CD4-positive, alpha-beta T cell treated with Interleukin-4 for 4 hours (primary cell): ENCODE results near the gene ANKRD31.

ENCODE experiments used
- DNase-seq: peaks from one replicate; pipeline ENCODE4 v3.0.0-alpha.2; 2020

Gene ANKRD31

GRCh38 chr5:75028090-75028489 lies 208.6 kb downstream of the ANKRD31 start:
- peak; percentile 32 for DNase-seq

GRCh38 chr5:75023368-75024159 lies 213.1 kb downstream of the ANKRD31 start:
- peak; percentile 44 for DNase-seq

DNA sequence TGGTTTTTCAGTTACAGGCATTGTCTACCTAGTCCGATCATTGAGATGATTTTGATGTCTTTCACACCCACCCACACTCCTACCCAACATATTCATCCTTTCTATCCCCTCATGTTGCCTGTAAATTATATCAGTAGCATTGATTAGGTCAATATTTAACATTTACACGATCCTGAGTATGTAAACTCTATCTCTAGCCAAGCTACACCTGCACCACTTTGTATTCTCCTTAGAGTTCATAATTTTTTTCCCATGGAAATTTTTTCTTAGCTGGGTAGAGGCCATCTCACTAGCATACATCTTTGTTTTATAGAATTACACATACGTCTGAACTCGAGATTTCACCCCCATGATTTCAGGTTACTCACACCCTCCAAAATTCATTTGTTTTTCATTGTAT lies 214.9 kb downstream of the ANKRD31 start:
- DNase-seq, result no peak

GRCh38 chr5:75021219-75021618 lies 215.5 kb downstream of the ANKRD31 start:
- no peak for DNase-seq

GRCh38 chr5:75020016-75020656 lies 216.5 kb downstream of the ANKRD31 start:
- no peak for DNase-seq

GRCh38 chr5:75018805-75019587 lies 217.7 kb downstream of the ANKRD31 start:
- no peak for DNase-seq
